GM21381 (cell line): ENCODE data around the gene HBG2.

Source experiments
- ATAC-seq: cut with Tn5 transposase; IDR thresholded peaks from one replicate; pipeline ENCODE4 v1.9.1; 2021; ENCODE audit warnings: mild to moderate bottlenecking, moderate library complexity; ENCODE audit not compliant: unreplicated experiment

The HBG2 gene

DNA sequence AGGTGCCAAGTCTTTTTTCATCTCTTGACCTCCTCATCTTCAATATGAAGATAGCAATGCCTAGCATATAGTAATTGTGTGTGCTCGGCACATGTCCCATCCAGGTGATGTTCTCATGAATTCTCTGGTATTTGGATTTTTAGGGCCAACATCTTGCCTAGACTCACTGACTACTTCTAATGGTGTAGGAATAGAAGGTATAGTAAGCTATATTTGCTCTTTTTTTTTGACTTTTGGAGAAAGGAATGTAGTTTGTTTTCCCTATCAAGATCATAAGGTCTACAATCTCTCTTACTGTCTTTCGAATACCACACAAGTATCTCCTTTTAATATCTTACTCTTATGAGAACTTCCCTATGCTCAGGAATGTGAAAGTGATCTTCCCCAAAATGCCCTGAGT lies 23.5 kb downstream of the HBG2 start:
- ATAC-seq = no peak

DNA sequence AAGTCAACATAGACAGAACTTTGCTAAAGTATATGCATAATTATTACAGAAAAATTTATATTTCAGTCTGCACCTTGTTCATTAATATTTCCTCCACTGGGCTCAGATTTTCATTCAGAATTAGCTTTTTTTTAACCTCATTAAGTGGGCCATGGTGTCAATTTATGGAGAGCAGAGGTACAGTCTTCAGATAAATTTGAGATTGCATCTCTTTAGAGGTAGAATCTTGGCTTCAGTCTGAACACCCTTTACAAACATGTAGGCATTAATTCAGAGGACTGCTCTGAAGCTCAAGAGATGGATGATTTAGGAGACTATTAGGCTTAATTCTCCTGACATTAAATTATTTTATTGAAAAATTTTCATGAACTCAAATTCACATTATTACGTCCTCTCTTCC lies 24.3 kb downstream of the HBG2 start:
- no peak for ATAC-seq

- no peak for ATAC-seq
These were observed 24.8 kb downstream of the HBG2 start for GRCh38 chr11:5229796-5230195.

DNA sequence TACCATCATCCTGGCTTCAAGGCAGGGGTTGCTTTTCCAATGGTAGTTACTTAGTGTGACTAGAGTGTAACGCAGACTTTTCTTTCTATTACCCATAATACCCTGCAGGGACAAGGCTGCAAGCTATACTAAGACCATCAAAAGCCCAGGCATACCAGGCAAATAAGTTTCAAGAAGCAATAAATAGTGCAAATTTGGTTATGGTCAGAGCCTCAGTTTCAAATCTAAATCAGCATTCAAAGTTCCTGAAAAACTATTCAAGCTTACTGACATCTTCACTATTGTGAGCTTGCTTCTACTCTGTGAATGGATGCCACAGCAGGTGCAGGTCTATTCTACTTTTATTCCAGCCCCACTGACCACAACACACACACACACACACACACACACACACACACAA lies 25.2 kb downstream of the HBG2 start:
- no peak for ATAC-seq

DNA sequence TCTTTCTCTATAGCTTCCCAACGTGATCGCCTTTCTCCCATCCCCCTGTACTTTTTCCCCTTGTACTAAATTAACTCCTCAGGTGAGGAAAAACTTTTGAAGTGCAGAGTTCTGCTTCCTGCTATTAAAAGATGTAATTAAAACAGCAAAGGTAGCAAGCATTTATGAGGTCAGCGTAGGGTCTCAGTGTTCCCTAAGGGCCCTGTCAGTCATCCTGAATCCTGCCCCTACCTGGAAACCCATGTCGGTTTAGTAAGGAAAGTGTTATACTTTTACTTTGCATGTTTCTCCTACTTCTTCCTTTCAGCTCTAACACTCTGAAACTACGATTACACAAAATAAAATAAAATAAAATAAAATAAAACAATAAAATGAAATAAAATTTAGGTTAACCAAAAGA lies 26.5 kb downstream of the HBG2 start:
- ATAC-seq = no peak

GRCh38 chr11:5227681-5228080 lies 26.9 kb downstream of the HBG2 start:
- ATAC-seq = no peak

- no peak for ATAC-seq
These were observed 27.8 kb downstream of the HBG2 start, which contains the start of gene HBB for GRCh38 chr11:5226732-5227310. HBB (minus strand) TSS chr11:5227071; CDS start chr11:5227021, 50 bp downstream.

GRCh38 chr11:5225480-5225871 lies 29.1 kb downstream of the HBG2 start:
- ATAC-seq = no peak

DNA sequence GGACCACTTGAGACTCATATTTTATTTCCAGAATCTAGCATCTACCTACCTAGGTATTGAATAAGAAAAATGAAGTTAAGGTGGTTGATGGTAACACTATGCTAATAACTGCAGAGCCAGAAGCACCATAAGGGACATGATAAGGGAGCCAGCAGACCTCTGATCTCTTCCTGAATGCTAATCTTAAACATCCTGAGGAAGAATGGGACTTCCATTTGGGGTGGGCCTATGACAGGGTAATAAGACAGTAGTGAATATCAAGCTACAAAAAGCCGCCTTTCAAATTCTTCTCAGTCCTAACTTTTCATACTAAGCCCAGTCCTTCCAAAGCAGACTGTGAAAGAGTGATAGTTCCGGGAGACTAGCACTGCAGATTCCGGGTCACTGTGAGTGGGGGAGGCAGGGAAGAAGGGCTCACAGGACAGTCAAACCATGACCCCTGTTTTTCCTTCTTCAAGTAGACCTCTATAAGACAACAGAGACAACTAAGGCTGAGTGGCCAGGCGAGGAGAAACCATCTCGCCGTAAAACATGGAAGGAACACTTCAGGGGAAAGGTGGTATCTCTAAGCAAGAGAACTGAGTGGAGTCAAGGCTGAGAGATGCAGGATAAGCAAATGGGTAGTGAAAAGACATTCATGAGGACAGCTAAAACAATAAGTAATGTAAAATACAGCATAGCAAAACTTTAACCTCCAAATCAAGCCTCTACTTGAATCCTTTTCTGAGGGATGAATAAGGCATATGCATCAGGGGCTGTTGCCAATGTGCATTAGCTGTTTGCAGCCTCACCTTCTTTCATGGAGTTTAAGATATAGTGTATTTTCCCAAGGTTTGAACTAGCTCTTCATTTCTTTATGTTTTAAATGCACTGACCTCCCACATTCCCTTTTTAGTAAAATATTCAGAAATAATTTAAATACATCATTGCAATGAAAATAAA lies 29.8 kb downstream of the HBG2 start:
- ATAC-seq = no peak

GRCh38 chr11:5223686-5224085 lies 30.9 kb downstream of the HBG2 start:
- no peak for ATAC-seq

GRCh38 chr11:5223146-5223545 lies 31.4 kb downstream of the HBG2 start:
- no peak for ATAC-seq

DNA sequence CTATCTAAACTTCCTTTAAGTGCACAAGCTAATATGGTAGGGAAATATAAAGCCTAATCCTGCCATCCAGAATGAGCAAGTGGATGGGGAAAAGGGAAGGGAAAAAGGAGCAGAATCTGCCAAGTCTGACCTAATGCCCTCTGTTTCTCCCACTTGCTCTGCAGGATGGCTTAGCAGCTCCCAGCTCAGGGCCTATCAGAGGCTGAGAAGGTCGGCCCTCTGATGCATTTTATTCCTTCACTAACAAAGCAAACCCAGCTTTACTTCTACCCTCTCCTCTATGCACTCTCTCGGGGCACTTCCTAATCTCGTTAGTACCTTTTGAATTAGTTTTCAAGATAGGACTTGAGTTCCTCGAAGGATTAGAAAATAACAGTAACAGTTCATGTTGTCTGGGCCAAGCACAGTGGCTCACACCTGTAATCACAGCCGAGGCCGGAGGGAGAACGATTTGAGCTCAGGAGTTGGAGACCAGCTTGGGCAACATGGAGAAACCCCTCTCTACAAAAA lies 44.1 kb downstream of the HBG2 start:
- no peak for ATAC-seq

DNA sequence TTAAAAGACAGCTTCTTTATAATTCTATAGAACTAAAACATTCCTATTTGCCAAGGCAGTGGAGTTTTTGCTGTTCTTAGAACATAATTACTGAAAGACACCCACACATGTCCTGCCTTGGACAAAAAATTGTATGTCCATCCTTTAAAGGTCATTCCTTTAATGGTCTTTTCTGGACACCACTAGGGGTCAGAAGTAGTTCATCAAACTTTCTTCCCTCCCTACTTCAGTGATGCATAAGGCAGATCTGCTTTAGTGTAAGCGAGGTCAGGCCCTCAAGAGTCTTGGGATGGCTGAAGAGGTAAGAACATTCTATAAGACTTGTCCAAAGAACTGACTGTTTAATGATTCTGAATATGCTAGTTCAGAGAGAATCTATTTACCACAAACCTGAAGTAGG lies 49.8 kb downstream of the HBG2 start:
- peak; percentile 72 for ATAC-seq

GRCh38 chr11:5203366-5203765 lies 51.2 kb downstream of the HBG2 start:
- no peak for ATAC-seq
